ENCODE measurements around the gene DUSP8.

DNA sequence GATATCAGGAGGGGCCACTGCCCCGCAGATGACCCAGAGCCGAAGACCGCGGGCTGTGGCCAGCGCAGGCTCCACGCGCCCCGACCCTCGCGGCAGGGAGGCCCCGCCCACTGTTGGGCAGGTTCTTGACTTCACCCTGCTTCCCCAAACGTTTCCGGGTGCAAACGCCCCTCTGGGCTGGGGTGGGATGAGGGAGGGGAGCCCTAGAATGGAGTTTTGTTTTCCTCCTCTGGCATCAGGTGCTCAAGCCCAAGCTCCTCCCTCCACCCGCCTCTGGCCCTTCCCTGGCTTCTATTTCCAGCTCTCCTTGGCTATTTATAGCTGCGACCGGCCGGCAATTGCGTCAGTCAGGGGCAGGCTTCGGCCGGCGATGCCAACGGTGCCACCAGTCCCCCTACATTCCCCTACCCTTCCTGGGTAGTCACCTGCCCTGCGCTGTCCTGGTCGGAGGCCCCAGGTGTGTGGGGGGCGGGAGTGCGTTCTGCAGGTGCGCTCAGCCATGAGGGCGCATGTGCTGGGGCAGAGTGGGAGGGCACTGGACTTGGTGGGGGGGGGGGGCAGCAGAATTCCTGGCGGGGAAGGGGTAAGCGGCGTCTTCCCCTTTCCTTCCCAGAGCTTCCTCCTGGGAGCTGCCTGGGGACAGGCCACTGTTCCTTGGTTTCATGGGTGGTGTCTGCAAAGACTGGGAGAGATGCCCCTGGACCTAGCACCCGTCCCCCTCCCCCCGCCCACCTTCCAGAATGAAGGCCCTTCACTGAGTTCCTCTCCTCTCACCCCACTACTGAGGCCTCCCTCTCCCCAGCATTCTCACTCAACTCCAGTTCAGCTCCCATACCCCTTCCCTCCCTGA is 23.6 kb downstream of the DUSP8 start:
- TF ChIP-seq EP300 (IDR thresholded peaks at IDR 0.05) (no peak), POLR2A (IDR thresholded peaks at IDR 0.05; ENCODE audit: low read length) (no peak), FOSB (CRISPR knock-in tag; IDR thresholded peaks at IDR 0.05) (no peak), CHD2 (IDR thresholded peaks at IDR 0.05; ENCODE audit: low read length, partially characterized antibody) (no peak)
- TF ChIP-seq, protein P1, sequence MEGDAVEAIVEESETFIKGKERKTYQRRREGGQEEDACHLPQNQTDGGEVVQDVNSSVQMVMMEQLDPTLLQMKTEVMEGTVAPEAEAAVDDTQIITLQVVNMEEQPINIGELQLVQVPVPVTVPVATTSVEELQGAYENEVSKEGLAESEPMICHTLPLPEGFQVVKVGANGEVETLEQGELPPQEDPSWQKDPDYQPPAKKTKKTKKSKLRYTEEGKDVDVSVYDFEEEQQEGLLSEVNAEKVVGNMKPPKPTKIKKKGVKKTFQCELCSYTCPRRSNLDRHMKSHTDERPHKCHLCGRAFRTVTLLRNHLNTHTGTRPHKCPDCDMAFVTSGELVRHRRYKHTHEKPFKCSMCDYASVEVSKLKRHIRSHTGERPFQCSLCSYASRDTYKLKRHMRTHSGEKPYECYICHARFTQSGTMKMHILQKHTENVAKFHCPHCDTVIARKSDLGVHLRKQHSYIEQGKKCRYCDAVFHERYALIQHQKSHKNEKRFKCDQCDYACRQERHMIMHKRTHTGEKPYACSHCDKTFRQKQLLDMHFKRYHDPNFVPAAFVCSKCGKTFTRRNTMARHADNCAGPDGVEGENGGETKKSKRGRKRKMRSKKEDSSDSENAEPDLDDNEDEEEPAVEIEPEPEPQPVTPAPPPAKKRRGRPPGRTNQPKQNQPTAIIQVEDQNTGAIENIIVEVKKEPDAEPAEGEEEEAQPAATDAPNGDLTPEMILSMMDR (IDR thresholded peaks at IDR 0.05), result no peak
- TF ChIP-seq, protein P2, sequence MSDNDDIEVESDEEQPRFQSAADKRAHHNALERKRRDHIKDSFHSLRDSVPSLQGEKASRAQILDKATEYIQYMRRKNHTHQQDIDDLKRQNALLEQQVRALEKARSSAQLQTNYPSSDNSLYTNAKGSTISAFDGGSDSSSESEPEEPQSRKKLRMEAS (IDR thresholded peaks at IDR 0.05), result no peak

Measured in A549 (cell line).